ENCODE results near the gene UBR1.

The UBR1 gene

DNA sequence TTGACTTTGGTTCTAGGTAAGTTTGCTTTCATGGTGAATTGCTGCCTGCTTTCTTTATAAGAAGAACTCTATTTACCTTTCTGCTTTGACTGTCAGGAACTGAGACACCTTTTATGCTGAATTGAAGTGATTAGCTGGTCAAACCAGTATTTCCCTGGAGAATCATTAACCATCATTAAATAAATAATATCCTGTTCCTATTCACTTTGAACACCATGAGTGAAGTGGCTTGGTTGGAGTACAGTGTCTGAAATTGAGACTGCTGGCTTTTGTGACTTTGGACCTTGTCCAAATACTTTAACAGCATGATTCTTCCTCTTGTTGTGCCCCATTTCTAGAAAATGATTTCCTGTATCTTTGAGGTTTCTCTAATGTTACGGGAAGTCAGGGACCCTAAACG is 21.9 kb upstream of the UBR1 start:
- Mint-ChIP-seq H3K9me3 (no peaks in the 10 kb centered on the region), H3K4me3 (no peak overlapping the region), H3K4me1 (ENCODE audit: low read depth) (peaks cover 12% of the 10 kb centered on the region), H3K27ac (no peak overlapping the region), H3K36me3 (ENCODE audit: low read depth) (no peaks in the 10 kb centered on the region), H3K27me3 (ENCODE audit: low read depth) (peaks cover 14% of the 10 kb centered on the region)

DNA sequence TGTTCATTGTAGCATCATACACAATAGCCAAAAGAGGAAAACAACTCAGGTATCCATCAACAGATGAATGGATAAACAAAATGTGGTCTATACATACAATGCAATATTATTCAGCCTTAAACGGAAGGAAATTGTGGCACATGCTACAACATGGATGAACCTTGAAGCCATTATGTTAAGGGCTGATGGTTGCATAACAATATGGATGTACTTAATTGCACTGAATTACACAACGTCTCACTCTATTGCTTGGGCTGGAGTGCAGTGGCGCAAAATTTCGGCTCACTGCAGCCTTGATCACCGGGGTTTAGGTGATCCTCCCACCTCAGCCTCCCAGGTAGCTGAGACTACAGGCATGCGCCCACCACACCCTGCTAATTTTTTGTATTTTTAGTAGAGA is 20.5 kb upstream of the UBR1 start:
- H3K36me3 Mint-ChIP-seq (ENCODE audit: low read depth) = no peaks in the 10 kb centered on the region
- peaks cover 14% of the 10 kb centered on the region for H3K27me3 Mint-ChIP-seq (ENCODE audit: low read depth)
- no peak overlapping the region for H3K27ac Mint-ChIP-seq
- no peak overlapping the region for H3K4me3 Mint-ChIP-seq
- H3K4me1 Mint-ChIP-seq (ENCODE audit: low read depth) = peaks cover 20% of the 10 kb centered on the region
- H3K9me3 Mint-ChIP-seq = no peaks in the 10 kb centered on the region

DNA sequence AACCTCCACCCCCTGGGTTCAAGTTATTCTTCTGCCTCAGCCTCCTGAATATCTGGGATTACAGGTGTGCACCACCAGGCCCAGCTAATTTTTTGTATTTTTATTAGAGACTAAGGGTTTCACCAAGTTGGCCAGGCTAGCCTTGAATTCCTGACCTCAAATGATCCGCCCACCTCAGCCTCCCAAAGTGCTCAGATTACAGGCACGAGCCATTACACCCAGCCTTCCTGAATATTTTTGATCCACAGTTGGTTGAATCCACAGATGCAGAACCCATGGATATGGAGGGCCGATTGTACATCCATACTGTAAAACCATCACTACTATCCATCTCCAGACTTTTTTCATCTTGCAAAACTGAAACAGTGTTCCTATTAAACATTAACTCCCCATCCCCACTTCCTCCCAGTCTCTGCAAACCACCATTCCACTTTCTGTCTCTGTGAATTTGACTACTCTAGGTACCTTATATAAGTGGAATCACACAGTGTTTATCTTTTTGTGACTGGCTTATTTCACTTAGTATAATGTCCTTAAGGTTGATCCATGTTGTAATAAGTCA is 19.3 kb upstream of the UBR1 start:
- Mint-ChIP-seq H3K27me3 (ENCODE audit: low read depth) (peaks cover 14% of the 10 kb centered on the region), H3K9me3 (no peaks in the 10 kb centered on the region), H3K36me3 (ENCODE audit: low read depth) (no peaks in the 10 kb centered on the region), H3K4me1 (ENCODE audit: low read depth) (peaks cover 18% of the 10 kb centered on the region), H3K27ac (no peak overlapping the region), H3K4me3 (no peak overlapping the region)

DNA sequence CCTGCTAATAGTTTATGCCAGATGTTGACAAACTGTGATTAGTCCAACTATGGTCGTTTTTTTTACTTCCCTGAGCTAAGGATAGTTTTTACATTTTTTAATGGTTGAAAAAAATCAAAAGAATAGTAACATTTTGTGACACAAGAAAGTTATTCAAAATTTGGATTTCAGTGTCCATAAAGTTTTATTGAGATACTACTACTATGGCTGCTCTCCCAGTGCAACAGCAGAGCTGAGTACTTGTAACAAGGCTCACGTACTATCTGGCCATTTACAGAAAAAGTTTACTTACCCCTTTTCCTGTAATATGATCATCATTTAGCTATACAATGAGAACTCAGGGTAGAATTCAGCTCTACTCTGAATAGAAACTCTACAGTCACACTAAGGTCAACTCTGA is 16.0 kb upstream of the UBR1 start:
- no peaks in the 10 kb centered on the region for H3K9me3 Mint-ChIP-seq
- peaks cover 30% of the 10 kb centered on the region for H3K27me3 Mint-ChIP-seq (ENCODE audit: low read depth)
- H3K4me3 Mint-ChIP-seq = peak overlapping the region; percentile 87
- H3K27ac Mint-ChIP-seq = no peak overlapping the region
- H3K36me3 Mint-ChIP-seq (ENCODE audit: low read depth) = no peaks in the 10 kb centered on the region
- peaks cover 22% of the 10 kb centered on the region for H3K4me1 Mint-ChIP-seq (ENCODE audit: low read depth)

DNA sequence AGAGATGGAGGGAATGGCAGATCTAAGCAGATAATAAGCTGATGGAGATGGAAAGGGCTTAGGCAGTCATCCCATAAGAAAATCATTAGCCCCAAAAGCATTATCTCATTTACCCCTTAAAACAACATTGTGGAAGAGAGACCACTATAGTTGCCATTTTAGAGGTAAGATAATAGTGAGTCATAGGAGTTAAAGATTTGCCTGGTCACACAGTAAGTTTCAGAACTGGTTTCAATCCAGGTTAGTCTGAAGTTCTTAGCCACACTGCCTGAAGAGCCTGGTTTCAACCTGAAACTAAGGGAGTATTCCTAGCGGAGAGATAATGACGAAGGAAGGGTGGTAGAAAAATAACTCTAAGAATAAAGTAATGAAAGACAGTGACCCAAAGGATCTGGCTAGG is 13.0 kb upstream of the UBR1 start:
- no peaks in the 10 kb centered on the region for H3K9me3 Mint-ChIP-seq
- no peak overlapping the region for H3K27ac Mint-ChIP-seq
- peaks cover 19% of the 10 kb centered on the region for H3K4me1 Mint-ChIP-seq (ENCODE audit: low read depth)
- no peak overlapping the region for H3K4me3 Mint-ChIP-seq
- H3K36me3 Mint-ChIP-seq (ENCODE audit: low read depth) = no peaks in the 10 kb centered on the region
- peaks cover 33% of the 10 kb centered on the region for H3K27me3 Mint-ChIP-seq (ENCODE audit: low read depth)

DNA sequence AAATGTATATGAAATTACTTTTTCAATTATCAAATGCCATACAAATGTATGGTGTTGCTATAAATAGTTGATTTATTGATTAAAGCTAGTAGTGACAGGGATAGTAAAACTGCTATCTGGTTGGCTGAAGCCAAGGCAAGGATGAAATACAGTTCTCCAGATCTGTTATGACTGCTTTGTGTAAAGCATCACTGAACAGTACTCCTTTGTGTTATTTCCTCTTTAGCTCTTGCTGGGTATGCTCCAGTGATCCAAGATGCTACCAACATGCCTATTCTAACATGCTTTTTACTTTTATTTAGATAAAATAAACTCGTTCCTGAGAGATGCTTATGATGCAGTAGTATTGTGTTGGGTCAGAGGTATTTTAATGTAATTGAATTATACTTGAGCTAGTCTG is 12.4 kb upstream of the UBR1 start:
- peaks cover 33% of the 10 kb centered on the region for H3K27me3 Mint-ChIP-seq (ENCODE audit: low read depth)
- H3K4me1 Mint-ChIP-seq (ENCODE audit: low read depth) = peaks cover 16% of the 10 kb centered on the region
- no peak overlapping the region for H3K4me3 Mint-ChIP-seq
- no peaks in the 10 kb centered on the region for H3K9me3 Mint-ChIP-seq
- H3K36me3 Mint-ChIP-seq (ENCODE audit: low read depth) = no peaks in the 10 kb centered on the region
- no peak overlapping the region for H3K27ac Mint-ChIP-seq

DNA sequence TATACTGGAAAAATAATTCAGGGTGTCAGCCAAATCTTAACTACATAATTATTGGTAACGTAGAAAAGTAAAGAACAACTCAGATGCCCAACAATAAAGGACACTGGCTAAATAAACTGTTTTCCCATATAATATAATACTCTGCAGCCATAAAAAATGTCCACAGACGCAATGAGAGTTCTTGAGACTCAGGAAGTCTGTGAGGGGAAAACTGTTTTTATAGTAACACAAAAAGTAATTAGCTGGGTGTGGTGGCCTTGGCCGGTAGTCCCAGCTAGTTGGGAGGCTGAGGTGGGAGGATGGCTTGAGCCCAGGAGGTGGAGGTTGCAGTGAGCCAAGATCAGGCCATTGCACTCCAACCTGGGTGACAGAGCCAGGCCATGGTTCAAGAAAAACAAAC is 5.5 kb upstream of the UBR1 start:
- H3K36me3 Mint-ChIP-seq (ENCODE audit: low read depth) = no peaks in the 10 kb centered on the region
- H3K27me3 Mint-ChIP-seq (ENCODE audit: low read depth) = peaks cover 4% of the 10 kb centered on the region
- no peak overlapping the region for H3K4me3 Mint-ChIP-seq
- H3K4me1 Mint-ChIP-seq (ENCODE audit: low read depth) = peaks cover 7% of the 10 kb centered on the region
- H3K9me3 Mint-ChIP-seq = no peaks in the 10 kb centered on the region
- H3K27ac Mint-ChIP-seq = no peak overlapping the region

DNA sequence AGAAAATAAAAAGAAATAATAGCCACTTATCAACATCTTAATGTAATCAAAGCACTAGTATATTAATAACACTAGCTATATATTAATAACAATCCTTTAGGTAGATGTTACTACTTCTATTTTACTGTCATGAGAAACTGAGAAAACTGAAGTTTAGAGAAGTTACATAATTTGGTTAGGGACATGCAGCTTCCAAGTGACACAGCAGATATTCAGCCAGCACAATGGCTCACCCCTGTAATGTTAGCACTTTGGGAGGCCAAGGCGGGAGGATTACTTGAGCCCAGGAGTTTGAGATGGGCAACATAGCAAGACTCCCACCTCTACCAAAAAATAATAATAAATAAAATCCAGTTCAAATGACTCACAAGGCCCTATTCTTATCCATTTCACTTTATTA is 1.9 kb upstream of the UBR1 start:
- Mint-ChIP-seq H3K36me3 (ENCODE audit: low read depth) (peaks cover 8% of the 10 kb centered on the region), H3K27me3 (ENCODE audit: low read depth) (no peaks in the 10 kb centered on the region), H3K27ac (no peak overlapping the region), H3K4me1 (ENCODE audit: low read depth) (peaks cover 31% of the 10 kb centered on the region), H3K9me3 (no peaks in the 10 kb centered on the region), H3K4me3 (no peak overlapping the region)

DNA sequence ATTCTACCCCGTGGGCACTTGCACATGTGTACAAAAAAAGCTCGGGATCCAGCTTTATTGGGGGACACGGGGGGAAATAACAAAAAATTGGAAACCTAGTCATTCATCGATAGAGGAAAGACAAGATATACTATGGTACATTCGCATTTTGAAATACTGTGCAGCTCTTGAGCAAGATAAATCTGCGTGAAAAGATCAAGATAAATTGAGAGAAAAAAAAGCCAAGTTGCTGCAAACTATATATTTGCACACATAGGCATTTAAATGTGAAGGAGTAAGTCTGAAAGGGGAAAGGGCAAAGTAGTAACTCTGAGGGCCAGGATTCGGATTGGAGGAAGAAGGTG is 620 bp upstream of the UBR1 start:
- Mint-ChIP-seq H3K36me3 (ENCODE audit: low read depth) (peaks cover 17% of the 10 kb centered on the region), H3K9me3 (no peaks in the 10 kb centered on the region), H3K4me3 (peak overlapping the region; percentile 88), H3K27me3 (ENCODE audit: low read depth) (no peaks in the 10 kb centered on the region), H3K27ac (peak overlapping the region; percentile 95), H3K4me1 (ENCODE audit: low read depth) (peaks cover 39% of the 10 kb centered on the region)

DNA sequence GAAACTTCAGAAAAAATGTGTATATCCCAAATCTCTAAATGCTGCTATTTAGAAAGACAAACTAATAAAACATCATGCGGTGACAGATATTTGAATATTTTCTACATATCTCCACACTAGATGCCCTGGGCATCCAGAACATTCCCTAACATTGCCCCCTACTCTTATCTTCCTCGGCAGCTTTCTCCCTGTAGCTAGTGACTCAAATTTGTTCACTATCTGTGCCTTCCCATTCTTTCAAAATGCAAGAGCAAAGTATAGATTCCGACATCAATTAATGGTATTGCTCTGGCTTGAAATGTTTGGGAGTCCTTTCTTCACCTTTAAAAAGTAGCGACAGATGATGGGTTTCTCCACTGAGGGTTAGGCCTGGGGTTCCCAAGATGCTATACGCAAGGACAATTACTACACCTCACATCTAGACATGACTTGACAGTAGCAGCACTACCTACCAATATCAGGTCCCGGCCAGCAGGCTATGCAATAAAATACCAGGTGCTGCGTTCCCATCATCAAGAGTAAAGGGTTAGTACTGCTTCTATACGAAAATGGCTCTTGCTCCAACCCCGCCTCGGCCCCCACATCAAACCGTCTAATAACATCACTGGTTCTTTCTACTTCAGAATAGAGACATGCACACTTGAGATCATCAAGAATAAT is 631 bp downstream of the UBR1 start:
- H3K27me3 Mint-ChIP-seq (ENCODE audit: low read depth) = no peaks in the 10 kb centered on the region
- peak overlapping the region; percentile 88 for H3K4me3 Mint-ChIP-seq
- peaks cover 26% of the 10 kb centered on the region for H3K36me3 Mint-ChIP-seq (ENCODE audit: low read depth)
- peak overlapping the region; percentile 95 for H3K27ac Mint-ChIP-seq
- H3K4me1 Mint-ChIP-seq (ENCODE audit: low read depth) = peaks cover 48% of the 10 kb centered on the region
- no peaks in the 10 kb centered on the region for H3K9me3 Mint-ChIP-seq

DNA sequence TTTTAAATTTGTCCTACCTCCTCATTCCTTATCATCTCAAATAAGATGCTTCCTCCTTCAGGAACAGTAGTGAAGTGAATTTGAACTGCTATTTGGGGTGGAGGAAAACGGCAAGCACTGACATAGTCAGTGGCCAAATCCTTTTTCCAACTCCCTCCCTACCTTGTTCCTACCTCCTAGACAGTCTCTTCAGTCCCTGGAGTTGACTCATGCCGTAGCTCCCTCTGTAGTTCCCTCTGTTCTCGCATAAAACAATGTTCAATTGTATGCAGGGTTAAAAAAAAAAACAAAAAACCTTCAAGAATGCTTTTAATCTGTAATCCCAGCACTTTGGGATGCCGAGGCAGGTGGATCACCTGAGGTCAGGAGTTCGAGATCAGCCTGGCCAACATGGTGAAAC is 1.4 kb downstream of the UBR1 start:
- Mint-ChIP-seq H3K4me1 (ENCODE audit: low read depth) (peaks cover 52% of the 10 kb centered on the region), H3K27ac (no peak overlapping the region), H3K36me3 (ENCODE audit: low read depth) (peaks cover 30% of the 10 kb centered on the region), H3K27me3 (ENCODE audit: low read depth) (no peaks in the 10 kb centered on the region), H3K9me3 (no peaks in the 10 kb centered on the region), H3K4me3 (peak overlapping the region; percentile 58)

DNA sequence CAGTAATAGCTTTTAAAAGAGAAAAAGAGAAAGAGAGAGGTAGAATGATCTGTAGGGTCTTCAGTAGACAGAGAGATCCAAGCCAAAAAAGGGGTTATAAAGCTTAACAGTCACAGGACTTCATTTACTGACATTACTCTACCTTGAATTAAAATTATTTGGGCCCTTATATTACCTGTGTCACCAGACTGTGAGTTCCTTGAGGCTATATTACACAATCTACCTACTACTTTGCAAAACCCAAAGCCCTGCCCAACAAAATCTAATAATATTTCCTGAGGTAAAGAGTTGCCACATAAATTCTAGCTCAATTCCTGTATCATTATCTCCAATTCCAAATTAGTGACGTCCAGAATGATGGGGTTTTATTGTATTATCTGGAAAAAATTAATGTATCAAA is 1.9 kb downstream of the UBR1 start:
- no peaks in the 10 kb centered on the region for H3K9me3 Mint-ChIP-seq
- H3K4me3 Mint-ChIP-seq = peak overlapping the region; percentile 58
- H3K27me3 Mint-ChIP-seq (ENCODE audit: low read depth) = no peaks in the 10 kb centered on the region
- H3K27ac Mint-ChIP-seq = no peak overlapping the region
- peaks cover 52% of the 10 kb centered on the region for H3K4me1 Mint-ChIP-seq (ENCODE audit: low read depth)
- peaks cover 30% of the 10 kb centered on the region for H3K36me3 Mint-ChIP-seq (ENCODE audit: low read depth)

DNA sequence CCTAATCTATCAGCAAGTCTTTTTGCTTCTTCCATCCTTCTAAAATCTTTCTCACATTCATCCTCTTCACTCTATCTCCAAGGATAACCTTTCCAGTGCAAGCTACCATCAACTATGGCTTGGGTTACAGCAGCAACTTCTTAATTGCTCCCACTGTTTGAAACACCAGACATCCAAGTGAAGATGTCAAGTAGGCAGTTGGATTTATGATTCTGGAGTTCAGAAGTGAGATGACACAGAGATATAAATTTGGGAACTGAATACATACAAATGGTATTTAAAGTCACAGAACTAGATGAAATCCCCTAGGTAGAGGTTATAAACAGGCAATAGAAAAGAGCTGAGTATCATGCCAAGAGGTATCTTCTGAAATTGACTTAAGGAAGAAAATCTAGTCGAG is 3.7 kb downstream of the UBR1 start:
- Mint-ChIP-seq H3K4me3 (no peak overlapping the region), H3K27me3 (ENCODE audit: low read depth) (no peaks in the 10 kb centered on the region), H3K27ac (no peak overlapping the region), H3K4me1 (ENCODE audit: low read depth) (peaks cover 51% of the 10 kb centered on the region), H3K9me3 (no peaks in the 10 kb centered on the region), H3K36me3 (ENCODE audit: low read depth) (peaks cover 36% of the 10 kb centered on the region)

DNA sequence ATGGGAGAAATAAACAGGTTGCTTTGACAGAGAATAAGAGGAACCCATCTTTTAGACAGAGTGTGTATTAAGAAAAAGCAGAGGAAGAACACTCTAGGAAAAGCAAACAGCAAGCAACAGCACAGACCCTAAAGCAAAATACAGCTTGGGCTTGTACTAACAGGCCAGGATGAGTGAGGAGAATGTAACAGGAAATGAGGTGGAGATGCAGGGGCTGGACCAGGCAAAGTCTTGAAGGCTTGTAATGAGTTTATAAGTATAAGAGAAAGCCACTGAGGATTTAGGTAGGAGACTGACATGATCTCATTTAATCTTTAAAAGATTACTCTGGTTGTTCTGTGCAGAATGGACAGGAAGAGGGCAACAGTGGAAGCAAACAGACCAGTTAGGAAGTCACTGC is 4.9 kb downstream of the UBR1 start:
- Mint-ChIP-seq H3K36me3 (ENCODE audit: low read depth) (peaks cover 42% of the 10 kb centered on the region), H3K27ac (peak overlapping the region; percentile 45)

DNA sequence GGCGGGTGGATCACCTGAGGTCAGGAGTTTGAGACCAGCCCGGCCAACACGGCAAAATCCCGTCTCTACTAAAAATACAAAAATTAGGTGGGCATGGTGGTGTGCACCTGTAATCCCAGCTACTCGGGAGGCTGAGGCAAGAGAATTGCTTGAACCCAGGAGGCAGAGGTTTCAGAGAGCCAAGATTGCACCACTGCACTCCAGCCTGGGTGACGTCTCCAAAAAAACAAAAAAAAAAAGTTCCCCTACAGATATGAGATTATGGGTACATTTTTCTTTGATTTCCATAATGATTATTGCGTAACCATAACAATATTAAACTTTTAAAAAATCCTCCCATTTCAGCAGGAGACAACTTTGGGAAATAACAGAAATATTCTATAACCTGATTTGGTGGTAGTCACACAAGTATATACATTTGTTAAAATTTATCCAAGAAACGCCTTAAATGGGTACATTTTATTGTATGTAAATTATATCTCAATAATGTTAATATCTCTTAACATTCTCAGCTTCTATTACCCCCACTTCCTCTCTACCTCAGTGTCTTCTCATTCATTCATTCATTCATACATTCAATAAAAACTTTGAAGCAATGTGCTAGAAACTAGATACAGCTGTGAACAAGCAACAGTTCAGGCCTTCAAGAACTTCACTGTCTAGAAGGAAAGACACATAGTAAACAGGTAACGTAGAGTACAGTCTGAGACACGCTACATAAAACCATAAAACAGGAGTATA is 6.6 kb downstream of the UBR1 start:
- H3K27ac Mint-ChIP-seq = no peak overlapping the region
- no peaks in the 10 kb centered on the region for H3K9me3 Mint-ChIP-seq
- no peak overlapping the region for H3K4me3 Mint-ChIP-seq
- peaks cover 49% of the 10 kb centered on the region for H3K36me3 Mint-ChIP-seq (ENCODE audit: low read depth)
- no peaks in the 10 kb centered on the region for H3K27me3 Mint-ChIP-seq (ENCODE audit: low read depth)
- peaks cover 45% of the 10 kb centered on the region for H3K4me1 Mint-ChIP-seq (ENCODE audit: low read depth)

More for the DNA sequence above, 4.9 kb downstream of the UBR1 start:
- H3K4me1 Mint-ChIP-seq (ENCODE audit: low read depth) = peaks cover 49% of the 10 kb centered on the region
- no peak overlapping the region for H3K4me3 Mint-ChIP-seq
- no peaks in the 10 kb centered on the region for H3K9me3 Mint-ChIP-seq
- no peaks in the 10 kb centered on the region for H3K27me3 Mint-ChIP-seq (ENCODE audit: low read depth)

All from T-helper 1 cell treated with Interleukin-12 subunit alpha and Interleukin-12 subunit beta and Interleukin-4 antibody, amounts not matched to agents 30 μg/mL and 1 μg/mL, for 36 hours (primary cell).